Left ventricle myocardium inferior (tissue), 1 donor: ENCODE data around the gene GRK7. TPM values are rescaled to one million over a fixed set of nuclear protein-coding genes. Genes with fewer than 3 reads are reported as not detected.

ENCODE experiments used
- DNase-seq: peaks from one replicate; pipeline ENCODE4 v3.0.0-alpha.2; 2020
- H3K27ac ChIP-seq: fragments of 200-600 bp; replicated peaks from 2 replicates; pipeline ENCODE4 v1.8.0; 2021
- H3K27me3 ChIP-seq: fragments of 200-600 bp; 2 replicates; pipeline ENCODE4 v1.8.0; 2021; ENCODE audit warnings: low read depth
- H3K36me3 ChIP-seq: fragments of 200-600 bp; 2 replicates; pipeline ENCODE4 v1.8.0; 2021
- H3K4me1 ChIP-seq: fragments of 200-600 bp; 2 replicates; pipeline ENCODE4 v1.8.0; 2021
- H3K4me3 ChIP-seq: fragments of 200-600 bp; 2 replicates; pipeline ENCODE4 v1.8.0; 2021; ENCODE audit warnings: mild to moderate bottlenecking, moderate library complexity
- H3K9me3 ChIP-seq: fragments of 200-600 bp; replicated peaks from 2 replicates; pipeline ENCODE4 v1.8.0; 2021
- intact Hi-C: fragments of 100-400 bp; cut with micrococcal nuclease; formaldehyde crosslinking; loops from one replicate; pipeline ENCODE4 v1.11.0; 2022
- total RNA-seq: library from RNA; stranded (reverse); fragmentation: NEBNext Ultra II Directional; extraction: Animal tissue kit (Norgen Biotek cat#: 25700); gene quantifications from one replicate; pipeline ENCODE4 v1.2.1, GENCODE V29; 2021
- TF ChIP-seq, protein P1 (sequence below): fragments of 200-600 bp; IDR thresholded peaks from 2 replicates; pipeline ENCODE4 v1.8.0; 2021; ENCODE audit warnings: antibody characterized with exemption, mild to moderate bottlenecking, borderline replicate concordance
- donor health status: DM: no; HTN: yes; CAD: no; lungs with severe emphysema.

Gene GRK7
- total RNA-seq, 1 donor from 2014 or later, result not detected

DNA sequence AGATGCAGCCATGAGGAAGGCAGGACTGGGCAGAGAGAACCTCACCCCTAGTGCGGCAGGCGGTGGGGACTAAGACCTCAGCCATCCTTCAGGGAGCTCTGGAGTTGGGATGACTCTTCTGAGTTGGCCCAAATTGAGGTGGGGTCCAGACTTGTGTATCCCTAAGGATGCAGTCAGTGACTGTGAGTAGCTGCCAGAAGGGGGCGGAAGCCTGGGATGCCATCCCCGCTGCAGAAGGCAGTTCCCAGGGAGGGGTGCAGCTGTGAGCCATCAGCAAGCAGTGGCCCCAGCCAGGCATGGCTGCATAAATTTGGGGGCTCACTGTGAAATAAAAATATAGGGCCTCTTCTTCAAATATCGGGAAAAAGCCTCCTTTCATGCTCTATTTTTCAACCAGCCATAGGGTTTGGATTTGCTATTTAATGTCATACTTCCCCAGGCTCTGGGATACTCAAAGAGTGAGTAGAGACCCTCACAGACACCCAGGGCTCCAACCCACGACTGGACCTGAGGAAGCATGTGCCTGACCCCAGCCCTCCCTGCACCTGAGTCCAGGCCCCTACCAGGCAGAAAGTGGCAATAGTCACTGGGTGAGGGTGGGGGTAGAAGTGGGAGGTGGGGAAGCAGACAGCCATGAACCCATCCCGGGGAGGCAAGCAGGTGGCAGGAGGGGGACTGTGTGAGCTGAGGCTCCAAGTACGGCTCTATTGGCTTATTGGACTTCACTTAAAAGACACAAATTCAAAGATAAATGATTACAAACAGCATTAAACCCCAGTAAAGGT lies 30.5 kb downstream of the GRK7 start:
- Histone ChIP-seq H3K4me3 (no peak overlapping the region), H3K27me3 (no peaks in the 10 kb centered on the region), H3K4me1 (peaks cover 27% of the 10 kb centered on the region), H3K27ac (no peak overlapping the region), H3K36me3 (no peaks in the 10 kb centered on the region), H3K9me3 (no peaks in the 10 kb centered on the region)
- DNase-seq, result no peak
- intact Hi-C loops, result no loop called here
- TF ChIP-seq, protein P1, sequence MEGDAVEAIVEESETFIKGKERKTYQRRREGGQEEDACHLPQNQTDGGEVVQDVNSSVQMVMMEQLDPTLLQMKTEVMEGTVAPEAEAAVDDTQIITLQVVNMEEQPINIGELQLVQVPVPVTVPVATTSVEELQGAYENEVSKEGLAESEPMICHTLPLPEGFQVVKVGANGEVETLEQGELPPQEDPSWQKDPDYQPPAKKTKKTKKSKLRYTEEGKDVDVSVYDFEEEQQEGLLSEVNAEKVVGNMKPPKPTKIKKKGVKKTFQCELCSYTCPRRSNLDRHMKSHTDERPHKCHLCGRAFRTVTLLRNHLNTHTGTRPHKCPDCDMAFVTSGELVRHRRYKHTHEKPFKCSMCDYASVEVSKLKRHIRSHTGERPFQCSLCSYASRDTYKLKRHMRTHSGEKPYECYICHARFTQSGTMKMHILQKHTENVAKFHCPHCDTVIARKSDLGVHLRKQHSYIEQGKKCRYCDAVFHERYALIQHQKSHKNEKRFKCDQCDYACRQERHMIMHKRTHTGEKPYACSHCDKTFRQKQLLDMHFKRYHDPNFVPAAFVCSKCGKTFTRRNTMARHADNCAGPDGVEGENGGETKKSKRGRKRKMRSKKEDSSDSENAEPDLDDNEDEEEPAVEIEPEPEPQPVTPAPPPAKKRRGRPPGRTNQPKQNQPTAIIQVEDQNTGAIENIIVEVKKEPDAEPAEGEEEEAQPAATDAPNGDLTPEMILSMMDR, result no peak

GRCh38 chr3:141795276-141795675 lies 32.1 kb downstream of the GRK7 start:
- Histone ChIP-seq H3K27me3 (no peaks in the 10 kb centered on the region), H3K9me3 (no peaks in the 10 kb centered on the region), H3K4me3 (no peak overlapping the region), H3K4me1 (peaks cover 29% of the 10 kb centered on the region), H3K27ac (no peak overlapping the region), H3K36me3 (no peaks in the 10 kb centered on the region)
- intact Hi-C loops, result no loop called here
- DNase-seq, result no peak
- TF ChIP-seq, protein P1, result no peak

DNA sequence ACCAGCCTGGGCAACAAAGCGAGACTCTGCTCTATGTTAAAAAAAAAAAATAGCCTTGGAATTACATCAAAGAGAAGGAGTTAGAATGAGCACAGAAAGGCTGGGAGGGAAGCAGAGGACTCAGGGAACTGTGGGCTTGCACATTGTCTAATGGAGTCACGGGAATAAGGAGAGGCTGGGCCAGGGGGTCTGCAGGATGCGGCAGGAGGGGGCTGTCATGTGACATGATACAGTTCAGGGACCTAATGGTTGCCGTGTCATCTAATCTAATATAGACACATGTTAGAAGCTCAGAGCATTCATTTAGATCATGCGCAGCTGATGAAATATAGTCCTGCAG lies 32.5 kb downstream of the GRK7 start:
- DNase-seq, result no peak
- intact Hi-C loops, result no loop called here
- peaks cover 4% of the 10 kb centered on the region for H3K9me3 ChIP-seq
- no peaks in the 10 kb centered on the region for H3K36me3 ChIP-seq
- no peak overlapping the region for H3K4me3 ChIP-seq
- no peaks in the 10 kb centered on the region for H3K27me3 ChIP-seq
- peaks cover 29% of the 10 kb centered on the region for H3K4me1 ChIP-seq
- TF ChIP-seq, protein P1, result no peak
- peak overlapping the region; percentile 85 for H3K27ac ChIP-seq

DNA sequence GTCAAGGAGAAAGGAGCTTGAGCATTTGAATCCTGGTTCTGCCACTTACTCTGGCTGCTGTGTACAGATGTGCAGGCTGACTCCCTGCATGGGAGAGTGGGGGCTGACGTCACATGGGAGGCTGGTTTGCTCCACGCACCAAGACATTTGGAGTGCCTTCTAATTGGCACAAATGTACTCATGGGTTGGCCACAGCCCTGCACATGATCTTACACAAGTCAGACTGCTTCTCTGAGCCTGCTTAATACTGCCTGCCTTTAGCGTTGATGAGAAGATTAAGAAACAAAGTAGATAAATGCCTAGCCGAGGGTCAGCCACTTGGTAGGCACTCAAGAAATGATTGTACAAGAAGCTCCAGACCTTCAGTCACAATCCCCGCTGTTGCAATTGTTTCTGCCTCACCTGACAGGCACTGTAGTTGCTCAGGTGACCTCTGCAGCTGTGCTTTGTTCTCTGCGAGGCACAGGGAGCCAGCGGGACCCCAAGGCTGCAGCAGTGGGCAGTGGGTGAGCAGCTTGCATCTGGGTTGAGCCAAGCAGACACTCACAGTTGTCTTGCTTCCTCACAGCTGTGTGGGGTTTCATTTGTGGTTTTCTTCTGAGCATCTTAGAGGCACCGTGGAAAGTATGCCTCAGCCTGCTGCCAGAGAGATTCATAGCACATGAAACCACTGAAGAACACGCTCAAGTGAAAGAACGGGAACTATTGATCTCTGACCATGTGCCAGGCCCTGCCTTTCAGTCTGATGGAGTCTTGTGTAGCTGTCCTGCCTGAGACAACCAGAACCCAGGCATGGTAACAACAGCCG lies 33.1 kb downstream of the GRK7 start:
- DNase-seq, result peak; percentile 65
- H3K4me1 ChIP-seq, result peaks cover 29% of the 10 kb centered on the region
- intact Hi-C loops, result no loop called here
- TF ChIP-seq, protein P1, result no peak
- H3K36me3 ChIP-seq, result no peaks in the 10 kb centered on the region
- no peaks in the 10 kb centered on the region for H3K27me3 ChIP-seq
- peak overlapping the region; percentile 85 for H3K27ac ChIP-seq
- H3K9me3 ChIP-seq, result peaks cover 8% of the 10 kb centered on the region
- peak overlapping the region; percentile 63 for H3K4me3 ChIP-seq

- Histone ChIP-seq H3K9me3 (peaks cover 16% of the 10 kb centered on the region), H3K27me3 (no peaks in the 10 kb centered on the region), H3K4me1 (peaks cover 29% of the 10 kb centered on the region), H3K27ac (peak overlapping the region; percentile 85), H3K36me3 (no peaks in the 10 kb centered on the region), H3K4me3 (peak overlapping the region; percentile 63)
- peak; percentile 81 for DNase-seq
- TF ChIP-seq, protein P1, result no peak
- intact Hi-C loops, result no loop called here
Observed at GRCh38 chr3:141796889-141797781, 33.9 kb downstream of the GRK7 start.
